Lung (tissue), 12 donors: ENCODE results near the gene ZNF853. TPM values are rescaled to one million over a fixed set of nuclear protein-coding genes. Genes with fewer than 3 reads are reported as not detected.
A peak's percentile ranks its signal among the peaks of the same experiment; 100 is the strongest.

Experiments
- ATAC-seq: fragments of 200-7000 bp; cut with Tn5 transposase; one replicate; pipeline ENCODE4 v1.9.1; 2020; ENCODE audit warnings: moderate number of reproducible peaks; ENCODE audit not compliant: insufficient read depth, low FRiP score
- DNase-seq, 3 donors: peaks; one replicate each; pipeline ENCODE4 v3.0.0-alpha.2; 2013 to 2017
- H3K27ac ChIP-seq, 2 donors: one replicate each; pipeline ENCODE4 v1.5.1; 2013; ENCODE audit warnings: mild to moderate bottlenecking in 2 of 2, moderate library complexity in 2 of 2, control low read depth in 1 of 2, inconsistent platforms in 1 of 2, low read depth in 1 of 2, low read length in 1 of 2
- H3K27me3 ChIP-seq, 3 donors: one replicate each; pipeline ENCODE4 v1.5.1; 2013; ENCODE audit warnings: low read length in 2 of 3; ENCODE audit not compliant: control insufficient read depth in 3 of 3, insufficient read depth in 3 of 3
- H3K36me3 ChIP-seq, 4 donors: one replicate each; pipeline ENCODE4 v1.5.1; 2013; ENCODE audit warnings: low read length in 4 of 4, mild to moderate bottlenecking in 1 of 4, moderate library complexity in 1 of 4; ENCODE audit not compliant: control insufficient read depth in 4 of 4, insufficient read depth in 4 of 4
- H3K4me1 ChIP-seq, 5 donors: one replicate each; pipeline ENCODE4 v1.5.1; 2013; ENCODE audit warnings: low read length in 5 of 5, mild to moderate bottlenecking in 2 of 5, moderate library complexity in 1 of 5; ENCODE audit not compliant: control insufficient read depth in 5 of 5, insufficient read depth in 5 of 5
- H3K4me3 ChIP-seq: one replicate; pipeline ENCODE4 v1.5.1; 2013; ENCODE audit warnings: mild to moderate bottlenecking, control low read depth, moderate library complexity
- H3K9ac ChIP-seq, 2 donors: one replicate each; pipeline ENCODE4 v1.5.1; 2013; ENCODE audit warnings: low read length in 2 of 2, control low read depth in 1 of 2; ENCODE audit not compliant: insufficient read depth in 1 of 2
- H3K9me3 ChIP-seq, 4 donors: one replicate each; pipeline ENCODE4 v1.5.1; 2013; ENCODE audit warnings: low read length in 3 of 4, mild to moderate bottlenecking in 1 of 4, moderate library complexity in 1 of 4; ENCODE audit not compliant: control insufficient read depth in 4 of 4, insufficient read depth in 3 of 4
- CTCF ChIP-seq: IDR thresholded peaks from 2 replicates; pipeline ENCODE4 v1.5.1; 2012; ENCODE audit warnings: mild to moderate bottlenecking; ENCODE audit errors: control extremely low read depth, extremely low read depth
- WGBS, 2 donors: extraction: QIAGEN DNeasy Blood & Tissue Kit; methylation state at CpG; one replicate each; pipeline ENCODE4 v1.1.7; 2013; 5-methylcytosine and 5-hydroxymethylcytosine counted together
- polyA plus RNA-seq, 2 donors: library from polyadenylated mRNA; stranded (reverse); fragments of 200-250 nt; gene quantifications; one replicate each; pipeline ENCODE4 v1.2.1, GENCODE V29; 2013
- total RNA-seq, 2 donors: library from RNA; depleted of rRNA in 1 of 2; stranded (reverse); fragments of >200 nt in 1 of 2; gene quantifications; one replicate each; pipeline ENCODE4 v1.2.1, GENCODE V29; 2014 to 2021
- donor health status: control.
- donor health status: control.
- donor health status: Bipolar disorder and iron deficiency.
- donor health status: healthy.
- donor health status: DM: yes; HTN: yes; CAD: no.

ZNF853 gene
- total and polyA plus RNA-seq, 4 donors = 1.4 to 7.6 (median 3.8) TPM

GRCh38 chr7:6640246-6640721 lies 24.9 kb downstream of the ZNF853 start:
- no peaks in the 10 kb centered on the region for H3K27me3 ChIP-seq
- no peak overlapping the region for H3K4me3 ChIP-seq
- H3K9me3 ChIP-seq = no peaks in the 10 kb centered on the region
- ATAC-seq = no peak
- H3K9ac ChIP-seq = no peak overlapping the region
- DNase-seq = peak in 2 of 3 donors; percentile 19 to 21
- WGBS, 2 donors = 72 to 73% methylated on average over 11 of the region's 11 CpGs
- H3K36me3 ChIP-seq = peaks cover 5 to 42% (median 25%) of the 10 kb centered on the region in 4 donors
- no peak for TF ChIP-seq CTCF
- H3K27ac ChIP-seq = no peak overlapping the region
- peaks cover 0 to 18% (median 4%) of the 10 kb centered on the region in 5 donors for H3K4me1 ChIP-seq

- Histone ChIP-seq H3K4me3 (no peak overlapping the region), H3K27ac (no peak overlapping the region), H3K36me3 (peaks cover 5 to 46% (median 25%) of the 10 kb centered on the region in 4 donors), H3K4me1 (peaks cover 0 to 15% (median 4%) of the 10 kb centered on the region in 5 donors), H3K27me3 (no peaks in the 10 kb centered on the region), H3K9me3 (no peaks in the 10 kb centered on the region), H3K9ac (no peak overlapping the region)
- no peak for DNase-seq
- ATAC-seq = no peak
- no peak for TF ChIP-seq CTCF
- WGBS, 2 donors = 88 to 93% methylated on average over 15 of the region's 15 CpGs
These were observed 26.1 kb downstream of the ZNF853 start for GRCh38 chr7:6641305-6642035.

GRCh38 chr7:6642239-6642839 lies 26.9 kb downstream of the ZNF853 start:
- ATAC-seq = no peak
- Histone ChIP-seq H3K27me3 (no peaks in the 10 kb centered on the region), H3K36me3 (peaks cover 5 to 55% (median 29%) of the 10 kb centered on the region in 4 donors), H3K4me1 (peaks cover 0 to 13% (median 4%) of the 10 kb centered on the region in 5 donors), H3K4me3 (no peak overlapping the region), H3K9ac (no peak overlapping the region), H3K9me3 (no peaks in the 10 kb centered on the region), H3K27ac (no peak overlapping the region)
- no peak for TF ChIP-seq CTCF
- WGBS, 2 donors = 95 to 96% methylated on average over 24 of the region's 24 CpGs
- no peak for DNase-seq
